Esophagus squamous epithelium (tissue), 4 donors: Measurements from ENCODE around the gene LARGE1.

Experiments
- POLR2A ChIP-seq, 4 donors: fragments of 450-650 bp; IDR thresholded peaks; one replicate each; pipeline ENCODE4 v1.6.1; 2017; ENCODE audit warnings: antibody characterized with exemption in 4 of 4, mild to moderate bottlenecking in 4 of 4, moderate library complexity in 3 of 4
- TF ChIP-seq, protein P1 (sequence below), 6 experiments: fragments of 450-650 bp in 4 of 6; fragments of 200-600 bp in 2 of 6; sonication (generic) in 2 of 6; IDR thresholded peaks; one replicate each; pipeline ENCODE4 v1.5.1; 2016 to 2019; ENCODE audit warnings: antibody characterized with exemption in 6 of 6, mild to moderate bottlenecking in 4 of 6, moderate library complexity in 4 of 6

DNA sequence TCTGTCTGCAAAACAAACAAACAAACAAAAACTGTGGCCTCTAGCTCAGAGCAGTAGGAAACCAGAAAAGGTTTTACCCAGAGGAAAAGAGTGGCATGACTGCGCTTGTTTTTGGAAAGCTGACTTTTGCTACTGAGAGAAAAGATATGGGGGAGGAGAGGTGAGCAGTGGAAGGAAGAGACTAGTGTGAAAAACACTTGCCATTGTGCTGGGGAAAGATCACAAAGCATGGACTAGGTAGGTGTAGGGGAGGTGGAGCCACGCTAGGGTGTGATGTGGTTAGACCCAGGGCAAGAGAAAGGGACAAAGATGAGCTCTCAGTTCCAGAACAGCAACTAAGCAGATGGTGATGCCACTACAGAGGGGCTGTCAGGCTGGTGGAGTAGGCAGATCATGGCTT lies 319.2 kb downstream of the LARGE1 start:
- TF ChIP-seq POLR2A (IDR thresholded peaks at IDR 0.05): no peak
- TF ChIP-seq, protein P1, sequence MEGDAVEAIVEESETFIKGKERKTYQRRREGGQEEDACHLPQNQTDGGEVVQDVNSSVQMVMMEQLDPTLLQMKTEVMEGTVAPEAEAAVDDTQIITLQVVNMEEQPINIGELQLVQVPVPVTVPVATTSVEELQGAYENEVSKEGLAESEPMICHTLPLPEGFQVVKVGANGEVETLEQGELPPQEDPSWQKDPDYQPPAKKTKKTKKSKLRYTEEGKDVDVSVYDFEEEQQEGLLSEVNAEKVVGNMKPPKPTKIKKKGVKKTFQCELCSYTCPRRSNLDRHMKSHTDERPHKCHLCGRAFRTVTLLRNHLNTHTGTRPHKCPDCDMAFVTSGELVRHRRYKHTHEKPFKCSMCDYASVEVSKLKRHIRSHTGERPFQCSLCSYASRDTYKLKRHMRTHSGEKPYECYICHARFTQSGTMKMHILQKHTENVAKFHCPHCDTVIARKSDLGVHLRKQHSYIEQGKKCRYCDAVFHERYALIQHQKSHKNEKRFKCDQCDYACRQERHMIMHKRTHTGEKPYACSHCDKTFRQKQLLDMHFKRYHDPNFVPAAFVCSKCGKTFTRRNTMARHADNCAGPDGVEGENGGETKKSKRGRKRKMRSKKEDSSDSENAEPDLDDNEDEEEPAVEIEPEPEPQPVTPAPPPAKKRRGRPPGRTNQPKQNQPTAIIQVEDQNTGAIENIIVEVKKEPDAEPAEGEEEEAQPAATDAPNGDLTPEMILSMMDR (IDR thresholded peaks at IDR 0.05): no peak
